HepG2 (cell line): ENCODE data around the gene MAN1B1. TPM values are rescaled to one million over a fixed set of nuclear protein-coding genes. Genes with fewer than 3 reads are reported as not detected.
A peak's percentile ranks its signal among the peaks of the same experiment; 100 is the strongest.

Experiments used
- ATAC-seq: fragments of 200-7000 bp; cut with Tn5 transposase; 3 replicates; pipeline ENCODE4 v1.9.1; 2020; ENCODE audit warnings: mild to moderate bottlenecking, moderate library complexity
- BruUV-seq: library from RNA; stranded (reverse); fragments of 400-500 nt; replicated peaks from 2 replicates; lab custom pipeline; 2021; lab: Mats Ljungman, UMichigan
- CTCF ChIA-PET: fragments of 300-600 bp; formaldehyde crosslinking; extraction: SDS; loops from one replicate; lab custom pipeline; 2021; ENCODE audit warnings: low total read pairs, inconsistent platforms, low intra/inter-chr PET ratio; lab: Yijun Ruan, JAX
- POLR2A ChIA-PET: fragments of 350-600 bp; sonication (Branson Sonifier 250); formaldehyde crosslinking; loops from one replicate; lab custom pipeline; 2020; ENCODE audit warnings: antibody characterized with exemption, inconsistent platforms; lab: Yijun Ruan, JAX
- DNase-seq: peaks from one replicate; pipeline ENCODE4 v3.0.0-alpha.2; 2015; ENCODE audit warnings: low spot score
- FAIRE-seq: peaks from 3 replicates; lab custom pipeline; 2011; peaks lifted over from hg19 to GRCh38; lab: Jason Lieb, UNC
- H2AFZ ChIP-seq: one replicate; pipeline ENCODE4 v1.6.1; 2011; ENCODE audit warnings: low read length, inconsistent platforms
- H3K27ac ChIP-seq: fragments of 300-600 bp; 3 replicates; pipeline ENCODE4 v1.8.0; 2011; ENCODE audit warnings: mixed run types, mild to moderate bottlenecking, mixed read lengths, low read length, inconsistent platforms; ENCODE audit not compliant: insufficient read depth; ENCODE audit errors: extremely low read length
- H3K27me3 ChIP-seq, 2 experiments: fragments of 200-600 bp in 1 of 2; 2 replicates in 1 of 2; 3 replicates in 1 of 2; pipeline versions ENCODE4 v1.6.0 to v1.8.0; 2011; ENCODE audit warnings: low read length in 2 of 2, mild to moderate bottlenecking in 2 of 2, moderate library complexity in 2 of 2, inconsistent platforms in 1 of 2; ENCODE audit not compliant: insufficient read depth in 2 of 2, control insufficient read depth in 1 of 2
- H3K36me3 ChIP-seq, 2 experiments: fragments of 200-600 bp in 1 of 2; replicated peaks in 1 of 2; 2 replicates in 1 of 2; 3 replicates in 1 of 2; pipeline versions ENCODE4 v1.5.1 to v1.8.0; 2011; ENCODE audit warnings: low read length in 2 of 2, inconsistent platforms in 1 of 2; ENCODE audit not compliant: insufficient read depth in 2 of 2, control insufficient read depth in 1 of 2
- H3K4me1 ChIP-seq: 2 replicates; pipeline ENCODE4 v1.5.1; 2012; ENCODE audit warnings: low read length, inconsistent platforms; ENCODE audit not compliant: insufficient read depth
- H3K4me2 ChIP-seq: 2 replicates; pipeline ENCODE4 v1.6.0; 2011; ENCODE audit warnings: low read depth, low read length, inconsistent platforms
- H3K4me3 ChIP-seq, 3 experiments: fragments of 200-600 bp in 1 of 3; sonication (generic), shearing (Covaris generic) in 1 of 3; replicated peaks in 1 of 3; 2 replicates each; pipeline ENCODE4 v1.5.1; 2011 to 2016; ENCODE audit warnings: low read length in 3 of 3, inconsistent platforms in 2 of 3, low read depth in 2 of 3, mild to moderate bottlenecking in 2 of 3, control low read depth in 1 of 3, mixed read lengths in 1 of 3; ENCODE audit not compliant: insufficient read depth in 1 of 3
- H3K79me2 ChIP-seq: one replicate; pipeline ENCODE4 v1.6.1; 2011; ENCODE audit warnings: low read length, inconsistent platforms; ENCODE audit not compliant: insufficient read depth
- H3K9ac ChIP-seq: 2 replicates; pipeline ENCODE4 v1.6.0; 2011; ENCODE audit warnings: mild to moderate bottlenecking, low read depth, low read length, inconsistent platforms; ENCODE audit not compliant: insufficient read depth
- H3K9me3 ChIP-seq: 2 replicates; pipeline ENCODE4 v1.5.1; 2012; ENCODE audit warnings: mild to moderate bottlenecking, low read length
- H4K20me1 ChIP-seq: 2 replicates; pipeline ENCODE4 v1.6.0; 2011; ENCODE audit warnings: inconsistent platforms, mild to moderate bottlenecking, low read length, moderate library complexity; ENCODE audit not compliant: insufficient read depth
- HINFP ChIP-seq: sonication (generic); formaldehyde crosslinking; IDR thresholded peaks from 2 replicates; pipeline ENCODE4 v1.4.0; 2020; ENCODE audit warnings: low read depth, mild to moderate bottlenecking, missing genetic modification reagents
- MAX ChIP-seq: IDR thresholded peaks from 2 replicates; pipeline ENCODE4 v1.6.1; 2012; ENCODE audit warnings: inconsistent platforms
- PHF8 ChIP-seq: sonication (generic); formaldehyde crosslinking; IDR thresholded peaks from 2 replicates; pipeline ENCODE4 v1.5.0; 2020; ENCODE audit warnings: missing genetic modification reagents
- SP4 ChIP-seq: sonication (generic); formaldehyde crosslinking; IDR thresholded peaks from 2 replicates; pipeline ENCODE4 v1.8.1; 2023; ENCODE audit warnings: mild to moderate bottlenecking, missing genetic modification reagents
- UBTF ChIP-seq: sonication (generic); formaldehyde crosslinking; IDR thresholded peaks from 2 replicates; pipeline ENCODE4 v1.4.0; 2020; ENCODE audit warnings: mild to moderate bottlenecking, missing genetic modification reagents
- WIZ ChIP-seq: sonication (generic); formaldehyde crosslinking; IDR thresholded peaks from 2 replicates; pipeline ENCODE4 v1.5.1; 2020; ENCODE audit warnings: mild to moderate bottlenecking, missing genetic modification reagents
- ZNF281 ChIP-seq: sonication (generic); formaldehyde crosslinking; IDR thresholded peaks from 2 replicates; pipeline ENCODE4 v1.4.0; 2020; ENCODE audit warnings: missing genetic modification reagents, borderline replicate concordance
- ZNF501 ChIP-seq: sonication (generic); formaldehyde crosslinking; IDR thresholded peaks from 2 replicates; pipeline ENCODE4 v1.5.1; 2020; ENCODE audit warnings: mild to moderate bottlenecking, moderate library complexity, missing genetic modification reagents
- WGBS: methylation state at CpG from one replicate; pipeline ENCODE4 v1.1.6; 2017; ENCODE audit warnings: low lambda C conversion rate; 5-methylcytosine and 5-hydroxymethylcytosine counted together
- in situ Hi-C: cut with HindIII; loops from 2 replicates; pipeline ENCODE4 v1.10.0; 2017; ENCODE audit warnings: low pct_unique_long_range_greater_than_20kb; ENCODE audit not compliant: extremely low pct_ligation_motif_present
- intact Hi-C: fragments of 100-400 bp; cut with micrococcal nuclease; formaldehyde crosslinking; loops from one replicate; pipeline ENCODE4 v1.10.0; 2022; ENCODE audit not compliant: unreplicated experiment
- polyA plus RNA-seq, 8 experiments: library from polyadenylated mRNA; depleted of rRNA in 3 of 8; stranded (reverse) in 7 of 8; unstranded in 1 of 8; fragments of >200 nt; fragmentation: Illumina TruSeq in 4 of 8; extraction: Trizol in 4 of 8; gene quantifications; 2 replicates each; pipeline versions ENCODE4 v1.2.1 to v1.2.3, GENCODE V29; 2011 to 2016; ENCODE audit warnings: low read depth in 4 of 8, missing spikeins in 1 of 8, mixed read lengths in 1 of 8; ENCODE audit not compliant: insufficient read depth in 1 of 8
- total RNA-seq, 5 experiments: library from RNA; depleted of rRNA; stranded (reverse); fragments of >200 nt; fragmentation: Illumina TruSeq; extraction: Trizol; gene quantifications; 2 replicates each; pipeline ENCODE4 v1.2.3, GENCODE V29; 2016; ENCODE audit warnings: low read depth in 1 of 5

Gene MAN1B1
- total and polyA plus RNA-seq, 2 of the 13 experiments (the other 11 are each of a cell fraction or from before 2014, with no cell fraction given) = 48.9 to 59.5 TPM

GRCh38 chr9:137052998-137053943 lies 33.5 kb upstream of the MAN1B1 start:
- no peak overlapping the region for H2AFZ ChIP-seq
- ATAC-seq (peak; percentile 8; the same call in 1 of the 3 replicates), DNase-seq (no peak), FAIRE-seq (no peak)
- ChIA-PET CTCF (interaction anchor here (0.6 kb wide), 1 partner anchor 11 kb away, joined by 3 read pairs; no protein-coding TSS in a partner anchor), POLR2A (interaction anchor here (0.7 to 4.4 kb wide), 8 partner anchors 11 to 254 kb away, joined by 3 to 55 read pairs (median 4); partner anchors contain the start of genes MAN1B1 and SAPCD2)
- WGBS = 0% methylated on average over 5 of the region's 71 CpGs
- peak overlapping the region; percentile 56 to 84 (median 64) for H3K4me3 ChIP-seq
- no peak overlapping the region for H3K27ac ChIP-seq
- H3K9me3 ChIP-seq = no peaks in the 10 kb centered on the region
- H3K9ac ChIP-seq = peak overlapping the region; percentile 54
- no peaks in the 10 kb centered on the region; a peak in 2 of 5 replicates for H3K27me3 ChIP-seq
- peaks cover 47% of the 10 kb centered on the region for H3K4me1 ChIP-seq
- in situ Hi-C loops = no loop called here
- H3K4me2 ChIP-seq = peak overlapping the region; percentile 84
- no TSS peak for BruUV-seq
- peaks cover 9% of the 10 kb centered on the region for H3K79me2 ChIP-seq
- intact Hi-C loops = no loop called here
- no peaks in the 10 kb centered on the region for H3K36me3 ChIP-seq
- H4K20me1 ChIP-seq = no peaks in the 10 kb centered on the region; the same call in 1 of the 2 replicates
- TF ChIP-seq UBTF (CRISPR knock-in tag) = peak; percentile 46; the same call in 1 of the 2 replicates
- peak; percentile 53; the same call in 1 of the 2 replicates for TF ChIP-seq ZNF501 (CRISPR knock-in tag)
- 0 out of 2 replicates have a peak, but pooled peaks have one; percentile 21 for TF ChIP-seq ZNF281 (CRISPR knock-in tag)
- TF ChIP-seq WIZ (CRISPR knock-in tag) = no peak
- TF ChIP-seq HINFP (CRISPR knock-in tag) = 0 out of 2 replicates have a peak, but pooled peaks have one; percentile 25
- TF ChIP-seq MAX = peak; percentile 85
- TF ChIP-seq PHF8 = 0 out of 2 replicates have a peak, but pooled peaks have one; percentile 30
- TF ChIP-seq SP4 = no peak
